OCI-LY1 (cell line): ENCODE results near the gene HELB.

Experiments
- CTCF ChIP-seq: fragments of 200-600 bp; sonication (generic), shearing (Covaris generic); IDR thresholded peaks from 2 replicates; pipeline ENCODE4 v1.5.1; 2017; ENCODE audit warnings: mild to moderate bottlenecking, antibody characterized with exemption, low read length, moderate library complexity, mixed read lengths
- EZH2 ChIP-seq: fragments of 200-600 bp; sonication (generic), shearing (Covaris generic); IDR thresholded peaks from 2 replicates; pipeline ENCODE4 v1.8.0; 2017; ENCODE audit warnings: borderline replicate concordance, mixed run types, mild to moderate bottlenecking, antibody characterized with exemption, low read length, moderate library complexity, mixed read lengths

DNA sequence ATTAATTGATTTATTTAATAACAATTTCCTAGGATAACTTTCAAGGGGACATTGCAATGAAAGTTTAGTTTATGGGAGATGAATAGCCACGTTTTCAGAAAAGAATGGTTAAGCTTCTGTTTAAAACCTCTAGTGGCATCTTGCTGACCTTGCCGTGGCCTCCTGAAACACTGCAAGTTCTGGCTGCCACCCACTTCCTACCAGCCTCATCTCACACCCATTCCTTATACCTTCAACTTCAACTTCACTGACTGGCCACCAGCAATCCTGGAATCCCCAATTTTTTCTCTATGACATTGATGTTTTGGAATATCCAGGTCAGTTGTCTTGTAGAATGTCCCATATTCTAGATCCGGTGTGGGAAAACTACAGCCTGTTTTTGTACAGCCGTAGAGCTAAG, 5.2 kb upstream of the HELB start:
- TF ChIP-seq CTCF (no peak), EZH2 (no peak)
